Right ventricle myocardium superior (tissue), 1 donor: ENCODE measurements around the gene GUCA2B. TPM values are rescaled to one million over a fixed set of nuclear protein-coding genes. Genes with fewer than 3 reads are reported as not detected.

Experiments used
- ATAC-seq: fragments of 200-7000 bp; cut with Tn5 transposase; one replicate; pipeline ENCODE4 v1.9.1; 2020; ENCODE audit warnings: mild to moderate bottlenecking; ENCODE audit not compliant: poor library complexity
- DNase-seq: peaks from one replicate; pipeline ENCODE4 v3.0.0-alpha.2; 2020
- intact Hi-C: fragments of 100-400 bp; cut with DNase I; formaldehyde crosslinking; loops from one replicate; pipeline ENCODE4 v1.11.2; 2022
- long read RNA-seq: library from polyadenylated mRNA; unstranded; transcript quantifications from one replicate; pipeline ENCODE4 v2.0.0, GENCODE V29; 2021
- total RNA-seq: library from RNA; stranded (reverse); fragmentation: NEBNext Ultra II Directional; extraction: Animal tissue kit (Norgen Biotek cat#: 25700); gene quantifications from one replicate; pipeline ENCODE4 v1.2.1, GENCODE V29; 2021
- donor health status: DM: no; HTN: yes; CAD: no; lungs with severe emphysema.

Gene GUCA2B
- not detected for total RNA-seq
- long read RNA-seq = 0 reads

DNA sequence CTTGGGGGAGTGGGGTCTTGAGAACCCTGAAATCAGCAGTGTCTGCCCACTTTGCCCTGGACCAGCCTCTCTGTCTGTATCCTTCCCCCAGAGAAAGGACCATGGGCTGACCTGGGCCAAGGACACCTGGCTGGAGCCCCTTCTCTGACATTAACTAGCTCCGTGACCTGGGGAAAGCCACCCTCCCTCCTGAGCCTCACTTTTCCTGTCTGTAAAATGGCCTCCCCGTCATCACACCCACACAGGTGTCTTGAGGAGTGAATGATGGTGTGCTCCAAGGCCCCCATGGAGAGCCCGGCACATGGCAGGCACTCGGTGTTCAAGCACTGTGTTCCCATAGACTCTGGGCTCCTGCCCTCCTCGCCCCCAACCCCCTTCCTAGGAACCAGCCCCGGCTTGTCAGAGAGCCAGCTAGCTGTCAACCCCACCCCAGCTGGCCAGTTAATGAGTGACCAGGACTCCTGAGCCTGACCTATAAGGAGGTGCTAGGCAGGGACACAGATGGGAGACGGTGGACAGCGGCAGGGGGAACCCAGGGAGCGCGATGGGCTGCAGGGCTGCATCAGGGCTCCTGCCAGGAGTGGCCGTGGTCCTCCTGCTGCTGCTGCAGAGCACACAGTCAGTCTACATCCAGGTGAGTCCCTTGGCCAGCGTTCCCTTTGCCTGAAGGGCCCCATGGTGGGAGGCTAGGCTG, at the start of gene GUCA2B:
Gene GUCA2B (plus strand): TSS at position 504 of the 694 bp plus-strand sequence. CDS start 41 bp downstream, at position 545.
- intact Hi-C loops = no loop called here
- DNase-seq = no peak

DNA sequence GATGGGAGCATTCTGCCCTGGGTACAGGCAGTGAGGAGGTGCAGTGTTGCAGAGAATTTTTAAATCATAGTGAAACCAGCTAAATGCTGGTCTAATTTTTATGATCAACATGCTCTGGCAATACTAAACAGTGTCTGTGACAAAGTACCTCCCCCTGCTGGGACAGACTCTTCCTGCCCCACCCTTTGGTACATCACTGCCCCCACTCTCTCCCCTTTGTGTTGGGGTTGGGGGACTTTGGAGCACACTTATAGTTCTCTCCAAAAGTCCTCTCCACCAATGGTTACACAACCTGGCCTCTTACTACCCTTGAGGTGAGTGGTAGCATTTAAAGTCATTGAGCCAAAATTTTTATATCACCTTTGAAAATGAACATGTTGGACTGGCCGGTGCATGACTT, 48.2 kb upstream of the GUCA2B start:
- DNase-seq (no peak), ATAC-seq (no peak)
- intact Hi-C loops = no loop called here

More for the DNA sequence above, at the start of gene GUCA2B:
- no peak for ATAC-seq

DNA sequence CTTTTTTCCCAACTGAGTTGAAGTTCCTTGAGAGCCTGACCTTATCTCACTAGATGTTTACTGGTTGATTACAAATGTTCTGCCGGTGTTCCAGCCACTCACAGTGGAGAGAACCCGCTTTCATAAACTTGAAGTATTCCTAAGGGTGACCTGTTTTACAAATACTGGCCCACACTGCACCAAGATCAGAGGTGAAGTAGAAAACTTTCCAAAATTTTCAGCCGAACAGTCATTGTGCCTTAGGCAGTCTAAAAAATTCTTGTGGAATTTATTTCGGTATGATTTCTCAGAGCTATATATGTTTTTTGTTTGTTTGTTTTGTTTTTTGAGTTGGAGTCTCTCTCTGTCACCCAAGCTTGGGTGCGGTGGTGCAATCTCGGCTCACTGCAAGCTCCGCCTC, 44.9 kb upstream of the GUCA2B start:
- DNase-seq (no peak), ATAC-seq (no peak)
- intact Hi-C loops = no loop called here

DNA sequence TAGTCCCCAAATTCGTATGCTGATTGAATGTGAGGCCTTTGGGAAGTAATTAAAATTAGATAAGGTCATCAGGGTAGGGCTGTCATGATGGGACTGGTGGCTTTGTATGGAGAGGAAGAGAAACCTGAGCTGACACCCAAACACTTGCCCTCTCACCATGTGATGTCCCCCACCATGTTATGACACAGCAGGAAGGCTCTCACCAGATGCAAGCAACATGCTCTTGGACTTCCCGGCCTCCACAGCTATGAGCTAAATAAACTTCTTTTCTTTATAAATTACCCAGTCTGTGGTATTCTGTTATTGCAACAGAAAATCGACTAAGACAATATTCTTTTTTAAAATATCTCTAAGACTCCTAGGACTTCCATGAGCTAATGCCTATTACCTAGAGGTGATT, 43.6 kb upstream of the GUCA2B start:
- ATAC-seq = no peak
- intact Hi-C loops = no loop called here
- DNase-seq = no peak

DNA sequence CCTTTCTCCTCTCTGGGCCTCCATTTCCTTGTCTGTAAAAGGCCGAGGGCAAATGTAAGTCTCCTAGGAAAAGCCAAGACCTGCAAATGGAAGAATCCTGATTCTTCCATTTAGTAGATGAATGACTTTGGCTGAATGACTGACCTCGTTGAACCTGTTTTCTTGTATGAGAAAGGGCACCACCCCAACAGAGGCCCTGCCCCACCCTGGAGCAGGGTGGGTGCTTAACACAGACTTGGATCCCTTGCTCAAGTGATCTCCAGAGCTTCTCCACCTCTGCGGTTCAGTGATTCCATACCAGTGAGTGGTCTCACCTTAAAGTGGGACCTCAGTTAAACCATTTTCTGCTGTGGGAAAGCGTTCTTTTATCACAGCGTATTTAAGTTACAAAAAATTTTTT, 39.0 kb upstream of the GUCA2B start:
- no peak for ATAC-seq
- DNase-seq = no peak
- intact Hi-C loops = no loop called here

DNA sequence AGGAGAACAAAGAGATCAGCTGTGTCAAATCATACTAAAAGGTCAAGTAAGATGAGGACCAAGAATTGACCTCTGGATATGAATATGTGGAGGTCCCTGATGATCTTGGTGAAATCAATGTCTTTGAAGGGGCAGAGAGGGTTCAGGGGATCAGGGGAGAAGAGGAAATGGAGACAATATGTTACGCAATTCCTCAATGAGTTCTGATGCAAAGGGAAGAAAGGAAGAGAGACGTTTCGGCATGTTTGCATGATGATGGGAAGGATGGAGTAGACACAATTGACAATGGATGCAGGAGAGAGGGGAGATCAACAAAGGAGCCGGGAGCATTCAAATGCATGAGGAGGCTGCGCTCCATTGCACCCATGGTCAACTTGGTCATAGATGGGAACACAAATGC, 36.0 kb upstream of the GUCA2B start:
- intact Hi-C loops = no loop called here
- no peak for ATAC-seq
- DNase-seq = no peak

DNA sequence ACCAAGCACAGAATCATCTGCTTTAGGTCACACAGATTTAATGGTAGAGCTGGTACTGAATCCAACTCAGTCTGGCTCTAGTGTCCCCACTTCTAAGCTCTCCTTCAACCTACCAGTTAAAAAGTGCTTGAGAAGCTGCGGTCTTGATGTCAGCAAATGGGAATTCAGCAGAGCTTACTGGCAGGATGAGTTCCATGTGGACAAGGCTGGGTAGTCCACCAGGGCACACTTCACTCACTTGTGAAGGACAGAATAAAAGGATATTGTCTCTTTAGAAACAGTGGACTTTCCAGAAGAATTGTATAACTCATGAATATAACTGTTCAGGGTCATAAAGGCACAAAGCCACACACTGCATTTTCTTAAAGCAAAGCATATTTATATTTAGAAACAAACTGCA, 35.1 kb upstream of the GUCA2B start:
- DNase-seq (no peak), ATAC-seq (no peak)
- intact Hi-C loops = no loop called here

DNA sequence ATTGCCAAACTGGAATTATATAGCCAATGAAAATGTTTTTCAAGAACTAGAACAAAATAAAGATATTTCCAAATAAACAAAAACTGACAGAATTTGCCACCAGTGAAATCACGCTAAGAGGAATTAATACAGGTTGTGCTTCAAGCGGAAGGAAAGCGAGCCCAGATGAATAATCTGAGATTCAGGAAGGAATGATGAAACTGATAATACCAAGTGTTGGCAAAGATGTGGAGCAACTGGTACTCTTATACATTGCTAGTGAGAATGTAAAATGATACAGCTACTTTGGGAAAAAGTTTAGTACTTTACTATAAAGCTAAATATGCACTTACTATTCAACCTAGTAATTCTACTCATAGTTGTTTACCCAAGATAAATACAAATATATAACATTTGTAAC, 30.8 kb upstream of the GUCA2B start:
- intact Hi-C loops = no loop called here

DNA sequence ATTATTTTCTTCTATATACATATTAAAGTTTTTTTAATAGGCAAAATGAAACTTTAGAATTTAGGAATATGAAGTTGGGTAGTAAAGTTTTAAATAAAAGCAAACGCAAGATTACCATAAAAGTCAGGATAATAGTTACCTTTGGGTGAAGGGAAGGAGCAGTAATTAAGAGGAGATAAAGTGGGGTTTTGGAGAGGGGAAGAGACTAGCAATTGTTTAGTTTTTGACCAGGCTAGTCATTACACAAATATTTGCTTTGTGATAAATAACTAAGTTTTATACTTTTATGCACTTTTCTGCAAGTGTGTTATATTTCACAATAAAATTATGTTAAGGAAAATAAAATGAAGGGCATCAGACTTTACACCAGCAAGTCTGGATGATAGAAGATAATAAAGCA, 27.7 kb upstream of the GUCA2B start:
- DNase-seq = no peak
- ATAC-seq = no peak
- intact Hi-C loops = no loop called here

More for the DNA sequence above, 30.8 kb upstream of the GUCA2B start:
- no peak for DNase-seq
- no peak for ATAC-seq

DNA sequence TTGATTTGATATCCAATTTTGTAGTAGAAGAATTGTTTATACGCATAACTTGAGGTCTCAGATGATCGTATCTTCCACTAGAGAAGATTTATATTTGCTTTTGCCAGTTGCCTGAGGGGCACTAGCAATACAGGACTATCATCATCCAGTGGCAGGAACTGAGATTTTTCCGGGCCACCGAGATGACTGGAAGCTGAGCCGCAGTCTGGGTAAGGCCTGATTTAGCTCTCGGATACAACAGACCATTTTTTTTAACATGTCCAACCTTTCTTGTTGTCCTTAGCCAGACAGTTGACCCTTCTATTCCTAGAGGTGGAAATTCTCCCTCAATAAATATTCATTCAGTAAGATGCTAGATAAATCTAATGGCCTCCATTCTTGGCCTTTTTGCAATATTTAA, 25.4 kb upstream of the GUCA2B start:
- intact Hi-C loops = no loop called here
- ATAC-seq (no peak), DNase-seq (no peak)

DNA sequence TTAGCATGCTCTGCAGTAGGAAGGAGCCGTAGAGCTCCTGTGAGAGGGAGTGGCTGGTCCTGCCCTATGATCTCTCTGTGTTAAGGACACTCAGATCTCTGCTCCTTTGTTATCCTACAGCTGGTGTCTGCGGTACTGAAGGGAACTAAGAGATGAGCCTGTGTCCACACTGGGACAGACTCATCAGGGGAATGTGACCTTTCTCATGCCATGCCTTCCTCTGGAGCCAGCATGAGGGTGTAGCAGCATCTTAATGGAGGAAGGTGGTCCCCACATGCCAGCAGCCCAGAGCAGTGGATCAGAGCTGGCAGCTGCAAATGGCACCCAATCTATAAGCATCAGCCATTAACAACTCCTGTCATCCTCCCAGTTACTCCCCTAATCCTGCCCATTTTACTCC, 24.7 kb upstream of the GUCA2B start:
- ATAC-seq (no peak), DNase-seq (no peak)
- intact Hi-C loops = no loop called here

DNA sequence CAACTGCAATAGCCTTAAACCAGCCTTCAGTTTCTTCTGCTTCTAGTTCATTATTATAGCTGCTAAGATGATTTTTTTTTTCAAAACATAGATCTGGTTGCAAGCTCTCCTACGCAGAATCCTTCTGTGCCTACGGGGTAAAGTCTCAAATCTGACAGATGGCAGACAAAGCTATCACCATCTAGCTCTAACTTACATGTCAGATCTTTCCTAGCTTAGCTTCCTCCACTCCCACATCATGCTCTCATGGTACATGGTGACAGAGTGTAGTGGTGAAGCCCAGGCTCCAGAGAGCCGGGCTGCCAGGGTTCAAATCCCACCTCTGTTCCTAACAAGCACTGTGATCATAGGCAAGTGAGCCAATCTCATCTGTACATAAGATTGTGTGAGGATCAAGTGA, 24.2 kb upstream of the GUCA2B start:
- intact Hi-C loops = no loop called here
- DNase-seq = no peak
- no peak for ATAC-seq

DNA sequence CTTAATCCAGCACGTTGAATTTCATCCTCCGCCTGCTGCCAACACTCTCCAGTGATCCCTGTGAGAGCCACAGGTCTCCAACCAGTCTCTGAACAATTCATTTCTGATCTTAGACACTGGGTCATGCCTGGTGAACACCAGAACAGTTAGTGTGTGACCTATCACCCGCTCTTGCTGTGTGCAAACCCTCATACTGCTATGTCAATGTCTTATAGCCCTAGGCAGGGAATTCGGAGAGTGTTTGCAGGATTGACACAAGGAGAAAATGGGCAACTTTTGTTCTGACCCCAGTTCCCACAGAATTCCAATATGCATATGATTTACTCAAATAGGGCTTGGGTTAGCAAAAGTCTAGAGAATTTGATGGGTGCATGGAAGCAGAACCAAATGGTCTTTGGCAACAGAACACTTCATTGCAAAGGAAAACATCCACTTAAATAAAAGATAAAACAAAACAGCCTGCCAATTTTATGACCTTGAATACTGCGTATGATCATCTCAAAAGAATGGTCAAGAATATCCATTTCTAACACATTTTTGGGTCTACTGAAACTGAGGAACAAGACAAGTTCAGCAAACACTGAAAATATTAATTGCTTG, 23.0 kb upstream of the GUCA2B start:
- no peak for ATAC-seq
- intact Hi-C loops = no loop called here
- DNase-seq = no peak

DNA sequence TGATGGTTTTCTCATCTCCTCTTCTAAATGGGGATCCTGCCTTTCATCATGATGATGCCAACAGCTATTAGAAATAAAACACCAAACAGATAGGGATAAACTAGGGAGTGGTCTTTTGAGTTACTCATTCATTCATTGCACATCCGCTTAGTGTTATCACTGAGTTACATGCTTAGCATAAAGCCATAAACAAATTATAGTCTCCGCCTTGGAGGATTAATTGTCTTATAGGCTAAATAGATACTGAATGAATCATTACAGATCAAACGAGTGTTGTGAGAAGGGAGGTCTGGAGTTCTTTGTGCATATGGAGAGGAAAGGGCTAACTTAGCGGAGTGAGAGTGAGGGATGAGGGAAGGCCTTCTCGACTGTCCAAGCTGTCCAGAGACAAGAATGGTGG, 19.8 kb upstream of the GUCA2B start:
- no peak for DNase-seq
- intact Hi-C loops = no loop called here
- ATAC-seq = no peak

DNA sequence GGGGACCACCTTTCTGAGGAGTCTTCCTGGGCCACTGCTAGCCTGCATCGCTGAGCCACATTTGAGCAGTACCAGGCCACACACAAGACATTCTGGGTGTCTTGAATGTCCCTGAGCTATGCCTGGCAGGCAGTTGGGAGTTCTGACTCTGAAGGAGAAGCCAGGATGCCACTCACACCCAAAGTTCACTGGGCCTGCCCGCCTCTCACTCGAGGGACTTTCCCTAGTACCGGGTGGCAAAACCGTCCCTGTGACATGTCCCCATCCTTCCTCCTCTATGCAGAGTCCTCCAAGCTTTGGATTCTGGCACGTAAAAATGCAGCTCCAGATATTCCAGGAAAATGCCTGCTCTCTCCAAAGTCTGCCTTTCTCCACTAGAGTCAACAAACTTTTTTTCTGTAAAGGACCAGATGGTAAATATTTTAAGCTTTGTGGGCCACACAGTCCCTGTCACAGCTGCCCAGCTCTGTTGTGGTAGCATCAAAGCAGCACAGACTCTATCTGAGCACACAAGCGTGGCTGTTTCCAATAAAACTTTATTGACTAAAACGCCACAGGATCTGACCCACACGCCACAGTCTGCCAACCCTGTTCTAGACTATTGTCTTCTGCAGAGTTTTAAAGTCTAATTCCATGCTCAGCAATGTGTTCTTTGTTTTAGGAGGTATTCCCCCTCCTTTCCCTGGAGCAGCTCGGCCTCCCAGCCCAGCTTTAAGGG, 19.2 kb upstream of the GUCA2B start:
- ATAC-seq (no peak), DNase-seq (no peak)
- intact Hi-C loops = no loop called here

DNA sequence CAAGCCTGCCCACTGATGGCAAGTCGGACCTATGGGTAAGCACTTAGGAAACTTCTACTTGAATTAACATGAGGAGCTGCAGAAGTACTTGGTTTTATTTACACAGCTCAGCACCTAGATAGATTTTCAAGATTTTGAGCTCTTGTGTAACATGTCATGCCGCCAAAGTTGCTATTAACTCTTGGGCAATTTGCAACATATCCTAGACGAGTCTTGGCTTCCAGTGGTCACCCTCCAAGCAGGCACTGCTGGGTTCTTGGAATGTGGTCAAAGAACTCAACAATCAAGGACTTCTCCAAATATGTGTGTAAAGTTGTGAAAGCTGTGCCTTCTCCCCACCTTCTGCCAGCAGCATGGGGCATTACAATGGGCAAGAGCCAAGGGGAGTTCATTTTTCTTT, 17.8 kb upstream of the GUCA2B start:
- DNase-seq = no peak
- ATAC-seq = no peak
- intact Hi-C loops = no loop called here

DNA sequence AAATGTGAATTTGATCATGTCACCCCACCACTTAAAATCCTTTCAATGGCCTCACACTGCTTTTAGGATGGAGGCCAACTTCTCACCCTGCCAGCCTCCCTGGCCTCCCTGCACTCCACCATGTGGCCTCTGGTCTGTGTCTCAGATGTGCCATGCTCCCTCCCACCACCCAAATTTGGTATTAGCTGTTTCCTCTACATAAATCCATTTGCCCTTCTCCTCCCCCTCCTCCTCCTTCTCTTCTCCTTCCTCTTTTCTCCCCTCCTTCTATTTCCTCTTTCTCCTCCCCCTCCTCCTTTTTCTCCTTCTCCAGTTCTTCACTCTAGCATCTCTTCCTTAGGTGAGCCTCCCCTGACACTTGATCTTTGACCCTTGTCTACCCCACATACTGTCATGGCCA, 16.7 kb upstream of the GUCA2B start:
- no peak for DNase-seq
- no peak for ATAC-seq
- intact Hi-C loops = no loop called here

DNA sequence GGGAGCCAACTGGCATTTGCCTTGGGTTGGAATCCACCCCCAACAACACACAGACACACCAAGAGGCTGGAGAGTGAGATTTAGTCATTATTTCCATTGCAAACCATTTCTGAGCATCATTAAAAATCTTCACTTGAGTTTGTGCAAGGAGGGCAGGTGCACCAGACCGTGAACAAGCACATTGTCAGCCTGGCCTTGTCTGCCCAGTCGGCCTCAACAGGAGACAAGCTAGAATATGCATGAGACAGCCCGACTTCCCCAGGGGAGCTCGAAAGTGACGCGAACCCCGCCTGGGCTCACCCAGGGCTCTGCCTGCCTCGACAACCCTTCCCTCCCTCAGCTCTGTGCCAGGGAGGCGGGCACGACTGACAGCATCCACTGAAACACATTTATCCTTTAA, 15.4 kb upstream of the GUCA2B start:
- intact Hi-C loops = no loop called here
- ATAC-seq (no peak), DNase-seq (no peak)

DNA sequence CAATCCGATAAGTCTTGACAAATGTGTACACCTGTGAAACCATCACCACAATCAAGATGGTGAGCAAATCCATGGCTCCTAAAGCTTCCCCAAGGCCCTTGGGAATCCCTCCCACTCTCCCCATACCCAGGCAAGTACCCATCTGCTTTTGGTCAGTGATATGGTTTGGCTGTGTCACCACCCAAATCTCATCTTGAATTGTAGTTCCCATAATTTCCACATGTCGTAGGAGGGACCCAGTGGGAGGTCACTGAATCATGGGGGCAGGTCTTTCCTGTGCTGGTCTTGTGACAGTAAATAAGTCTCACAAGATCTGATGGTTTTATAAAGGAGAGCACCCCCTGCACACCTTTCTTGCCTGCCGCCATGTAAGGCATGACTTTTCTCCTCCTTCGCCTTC, 14.6 kb upstream of the GUCA2B start:
- DNase-seq (no peak), ATAC-seq (no peak)
- intact Hi-C loops = no loop called here

DNA sequence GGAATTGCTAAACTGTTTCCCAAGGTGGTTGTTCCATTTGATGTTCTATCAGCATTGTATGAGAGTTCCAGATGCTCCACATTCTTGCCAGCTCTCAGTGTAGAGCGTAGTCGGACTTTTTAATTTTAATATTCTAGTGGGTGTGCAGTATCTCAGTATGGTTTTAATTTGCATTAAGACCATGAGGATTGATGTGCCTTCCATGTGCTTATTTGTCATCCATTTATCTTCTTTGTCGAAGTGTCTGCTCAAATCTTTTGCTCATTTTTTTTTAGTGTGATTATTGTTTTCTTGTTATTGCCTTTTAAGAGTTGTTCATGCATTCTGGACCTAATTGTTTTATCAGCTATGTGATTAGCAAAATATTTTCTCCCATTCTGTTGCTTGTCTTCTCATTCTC, 13.8 kb upstream of the GUCA2B start:
- DNase-seq (no peak), ATAC-seq (no peak)
- intact Hi-C loops = no loop called here
